ENCODE data around the gene OR6C6.

DNA sequence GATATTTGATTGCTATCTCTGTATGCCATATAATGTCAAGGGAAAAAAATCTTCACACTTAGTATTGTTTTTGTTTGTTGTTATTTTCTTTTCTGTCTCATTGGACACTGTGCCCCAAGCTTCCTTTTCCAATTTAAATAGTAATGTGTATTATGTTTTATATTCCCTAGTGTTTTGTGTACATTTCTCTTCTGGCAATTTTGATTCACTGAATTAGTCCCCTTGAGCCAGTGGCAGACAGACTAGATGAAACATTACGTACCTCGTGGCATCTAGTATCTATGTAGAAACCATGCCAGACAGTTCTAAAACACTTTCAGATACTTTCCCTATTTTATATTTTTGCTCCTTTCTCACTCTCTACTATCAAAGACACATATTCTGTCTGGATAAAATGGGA, 17.7 kb upstream of the OR6C6 start, which contains the start of gene OR6C1:
- TF ChIP-seq, protein P1, sequence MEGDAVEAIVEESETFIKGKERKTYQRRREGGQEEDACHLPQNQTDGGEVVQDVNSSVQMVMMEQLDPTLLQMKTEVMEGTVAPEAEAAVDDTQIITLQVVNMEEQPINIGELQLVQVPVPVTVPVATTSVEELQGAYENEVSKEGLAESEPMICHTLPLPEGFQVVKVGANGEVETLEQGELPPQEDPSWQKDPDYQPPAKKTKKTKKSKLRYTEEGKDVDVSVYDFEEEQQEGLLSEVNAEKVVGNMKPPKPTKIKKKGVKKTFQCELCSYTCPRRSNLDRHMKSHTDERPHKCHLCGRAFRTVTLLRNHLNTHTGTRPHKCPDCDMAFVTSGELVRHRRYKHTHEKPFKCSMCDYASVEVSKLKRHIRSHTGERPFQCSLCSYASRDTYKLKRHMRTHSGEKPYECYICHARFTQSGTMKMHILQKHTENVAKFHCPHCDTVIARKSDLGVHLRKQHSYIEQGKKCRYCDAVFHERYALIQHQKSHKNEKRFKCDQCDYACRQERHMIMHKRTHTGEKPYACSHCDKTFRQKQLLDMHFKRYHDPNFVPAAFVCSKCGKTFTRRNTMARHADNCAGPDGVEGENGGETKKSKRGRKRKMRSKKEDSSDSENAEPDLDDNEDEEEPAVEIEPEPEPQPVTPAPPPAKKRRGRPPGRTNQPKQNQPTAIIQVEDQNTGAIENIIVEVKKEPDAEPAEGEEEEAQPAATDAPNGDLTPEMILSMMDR (IDR thresholded peaks at IDR 0.05): no peak
- TF ChIP-seq POLR2A (IDR thresholded peaks at IDR 0.05): no peak
